IMR-90 (cell line): ENCODE measurements around the gene MPV17L. TPM values are rescaled to one million over a fixed set of nuclear protein-coding genes. Genes with fewer than 3 reads are reported as not detected.

ENCODE experiments used
- ATAC-seq: fragments of 200-7000 bp; cut with Tn5 transposase; 2 replicates; pipeline ENCODE4 v1.9.1; 2020; ENCODE audit warnings: low read depth, mild to moderate bottlenecking, moderate library complexity
- BruUV-seq: library from RNA; stranded (reverse); fragments of 400-500 nt; replicated peaks from 2 replicates; lab custom pipeline; 2021; lab: Mats Ljungman, UMichigan
- CTCF ChIA-PET: fragments of 300-600 bp; formaldehyde crosslinking; extraction: SDS; loops from one replicate; lab custom pipeline; 2021; ENCODE audit warnings: antibody characterized with exemption; lab: Yijun Ruan, JAX
- POLR2A ChIA-PET: fragments of 300-600 bp; sonication (Branson Sonifier 250); formaldehyde crosslinking; loops from one replicate; lab custom pipeline; 2022; ENCODE audit warnings: antibody characterized with exemption; ENCODE audit not compliant: unreplicated experiment; lab: Charles Lee
- DNase-seq: peaks from one replicate; pipeline ENCODE4 v3.0.0; 2013
- H2AFZ ChIP-seq: replicated peaks from 2 replicates; pipeline ENCODE3; 2013; ENCODE audit warnings: low read length, mild to moderate bottlenecking; ENCODE audit not compliant: poor library complexity
- H2AK5ac ChIP-seq: 2 replicates; pipeline ENCODE4 v1.6.1; 2013; ENCODE audit warnings: low read depth, low read length, inconsistent platforms
- H2AK9ac ChIP-seq: replicated peaks from 2 replicates; pipeline ENCODE3; 2013; ENCODE audit warnings: mild to moderate bottlenecking, low read depth, low read length, moderate library complexity; ENCODE audit not compliant: poor library complexity
- H2BK120ac ChIP-seq: 2 replicates; pipeline ENCODE4 v1.6.1; 2013; ENCODE audit warnings: low read depth, low read length, inconsistent platforms
- H2BK15ac ChIP-seq: 3 replicates; pipeline ENCODE4 v1.6.1; 2013; ENCODE audit warnings: low read depth, low read length, inconsistent platforms
- H2BK20ac ChIP-seq: 2 replicates; pipeline ENCODE4 v1.6.1; 2013; ENCODE audit warnings: low read depth, mild to moderate bottlenecking, inconsistent platforms, low read length, moderate library complexity
- H2BK5ac ChIP-seq: 2 replicates; pipeline ENCODE4 v1.6.1; 2013; ENCODE audit warnings: mild to moderate bottlenecking, low read depth, low read length, inconsistent platforms; ENCODE audit not compliant: poor library complexity, severe bottlenecking
- H3K14ac ChIP-seq: replicated peaks from 2 replicates; pipeline ENCODE4 v1.6.1; 2013; ENCODE audit warnings: low read depth, low read length, inconsistent platforms
- H3K18ac ChIP-seq: 2 replicates; pipeline ENCODE4 v1.6.1; 2013; ENCODE audit warnings: low read depth, low read length, control low read depth
- H3K23ac ChIP-seq: 2 replicates; pipeline ENCODE4 v1.6.1; 2013; ENCODE audit warnings: low read depth, low read length, inconsistent platforms
- H3K27ac ChIP-seq: 2 replicates; pipeline ENCODE4 v1.5.1; 2013; ENCODE audit warnings: mild to moderate bottlenecking, control low read depth, low read length; ENCODE audit not compliant: insufficient read depth
- H3K27me3 ChIP-seq: 2 replicates; pipeline ENCODE4 v1.6.1; 2013; ENCODE audit warnings: low read length; ENCODE audit not compliant: control insufficient read depth, insufficient read depth
- H3K36me3 ChIP-seq: 2 replicates; pipeline ENCODE4 v1.6.1; 2013; ENCODE audit warnings: low read length, mixed read lengths; ENCODE audit not compliant: control insufficient read depth, insufficient read depth
- H3K4ac ChIP-seq: 2 replicates; pipeline ENCODE4 v1.6.1; 2013; ENCODE audit warnings: low read depth, low read length, inconsistent platforms
- H3K4me1 ChIP-seq: 2 replicates; pipeline ENCODE4 v1.6.1; 2013; ENCODE audit warnings: low read length, mixed read lengths; ENCODE audit not compliant: control insufficient read depth, insufficient read depth
- H3K4me2 ChIP-seq: 2 replicates; pipeline ENCODE4 v1.6.1; 2013; ENCODE audit warnings: low read depth, mild to moderate bottlenecking, control low read depth, low read length, moderate library complexity
- H3K4me3 ChIP-seq: 2 replicates; pipeline ENCODE4 v1.5.1; 2013; ENCODE audit warnings: low read depth, mild to moderate bottlenecking, control low read depth, low read length, moderate library complexity; ENCODE audit not compliant: insufficient read depth
- H3K56ac ChIP-seq: 2 replicates; pipeline ENCODE4 v1.6.1; 2013; ENCODE audit warnings: low read length, inconsistent platforms; ENCODE audit not compliant: insufficient read depth; ENCODE audit errors: extremely low read depth
- H3K79me1 ChIP-seq, 2 experiments: 2 replicates each; pipeline ENCODE4 v1.6.1; 2013; ENCODE audit warnings: low read length in 2 of 2, inconsistent platforms in 1 of 2, low read depth in 1 of 2
- H3K9ac ChIP-seq: 2 replicates; pipeline ENCODE4 v1.6.1; 2013; ENCODE audit warnings: low read depth, low read length, control low read depth
- H3K9me1 ChIP-seq: 2 replicates; pipeline ENCODE4 v1.6.1; 2013; ENCODE audit warnings: low read length, inconsistent platforms; ENCODE audit not compliant: insufficient read depth
- H3K9me3 ChIP-seq: 2 replicates; pipeline ENCODE4 v1.6.1; 2013; ENCODE audit warnings: low read length; ENCODE audit not compliant: control insufficient read depth, insufficient read depth
- H4K20me1 ChIP-seq: 2 replicates; pipeline ENCODE4 v1.6.1; 2013; ENCODE audit warnings: low read length, inconsistent platforms; ENCODE audit not compliant: insufficient read depth
- H4K5ac ChIP-seq: 2 replicates; pipeline ENCODE4 v1.6.1; 2013; ENCODE audit warnings: mild to moderate bottlenecking, low read depth, low read length, control low read depth
- H4K8ac ChIP-seq, 2 experiments: 2 replicates each; pipeline ENCODE4 v1.6.1; 2013; ENCODE audit warnings: low read depth in 2 of 2, low read length in 2 of 2, control low read depth in 1 of 2, inconsistent platforms in 1 of 2
- H4K91ac ChIP-seq: 2 replicates; pipeline ENCODE4 v1.6.1; 2013; ENCODE audit warnings: low read depth, low read length, inconsistent platforms; ENCODE audit not compliant: insufficient read depth
- CEBPB ChIP-seq: IDR thresholded peaks from 2 replicates; pipeline ENCODE4 v1.6.1; 2012; ENCODE audit warnings: low read depth, low read length, improper control_type of control experiment
- CHD1 ChIP-seq: IDR thresholded peaks from 2 replicates; pipeline ENCODE4 v1.6.1; 2012; ENCODE audit warnings: low read depth, low read length, improper control_type of control experiment
- CTCF ChIP-seq: conservative IDR thresholded peaks from 2 replicates; pipeline ENCODE4 v1.5.1; 2012; ENCODE audit warnings: mild to moderate bottlenecking, low read depth, low read length, improper control_type of control experiment
- MAFK ChIP-seq: IDR thresholded peaks from 2 replicates; pipeline ENCODE4 v1.6.1; 2012; ENCODE audit warnings: low read depth, low read length, improper control_type of control experiment
- POLR2A ChIP-seq: IDR thresholded peaks from 2 replicates; pipeline ENCODE4 v1.6.1; 2012; ENCODE audit warnings: mild to moderate bottlenecking, low read depth, low read length
- SMC3 ChIP-seq: fragments of 150-350 bp; IDR thresholded peaks from 2 replicates; pipeline ENCODE4 v1.6.1; 2016; ENCODE audit warnings: low read depth, mild to moderate bottlenecking, antibody characterized with exemption, low read length, moderate library complexity
- WGBS, 2 experiments: methylation state at CpG; one replicate each; pipeline versions ENCODE4 v1.1.5 to v1.1.7; 2013; ENCODE audit warnings: missing lambda C conversion rate in 2 of 2; ENCODE audit not compliant: insufficient read length in 1 of 2; ENCODE audit errors: extremely low coverage in 2 of 2; 5-methylcytosine and 5-hydroxymethylcytosine counted together
- dilution Hi-C: fragments of 300-500 bp; cut with HindIII; formaldehyde crosslinking; loops from one replicate; pipeline ENCODE4 v1.14.3; 2018; ENCODE audit warnings: low sequenced_read_pairs; ENCODE audit not compliant: unreplicated experiment
- in situ Hi-C: fragments of 300-500 bp; cut with MboI; formaldehyde crosslinking; loops from 3 replicates; pipeline ENCODE4 v1.14.3; 2019; ENCODE audit warnings: low sequenced_read_pairs, inconsistent platforms, mixed read lengths
- intact Hi-C: fragments of 100-400 bp; cut with micrococcal nuclease; formaldehyde crosslinking; loops from 2 replicates; pipeline ENCODE4 v1.10.0; 2022
- polyA plus RNA-seq, 3 experiments: library from polyadenylated mRNA; depleted of rRNA; stranded (reverse); fragments of >200 nt; gene quantifications; 2 replicates each; pipeline ENCODE4 v1.2.3, GENCODE V29; 2012; ENCODE audit warnings: low replicate concordance in 1 of 3
- total RNA-seq: library from RNA; depleted of rRNA; stranded (reverse); fragments of >200 nt; gene quantifications from 2 replicates; pipeline ENCODE4 v1.2.3, GENCODE V29; 2012; rRNA removed

MPV17L gene
- total and polyA plus RNA-seq, 2 of the 4 experiments (the other 2 are of a cell fraction), result 0.03 TPM; not detected in 1

GRCh38 chr16:15461376-15461775 lies 65.8 kb downstream of the MPV17L start:
- dilution Hi-C loops, result no loop called here
- no peak overlapping the region for H3K14ac ChIP-seq
- no peak overlapping the region for H3K18ac ChIP-seq
- no peak overlapping the region for H2AFZ ChIP-seq
- H4K8ac ChIP-seq, result no peak overlapping the region
- in situ Hi-C loops, result no loop called here
- H3K23ac ChIP-seq, result no peak overlapping the region
- H3K27ac ChIP-seq, result no peak overlapping the region
- H3K9me1 ChIP-seq, result peaks cover 13% of the 10 kb centered on the region
- ChIA-PET POLR2A (no interaction called here), CTCF (no interaction called here)
- no peak overlapping the region for H3K56ac ChIP-seq
- H2AK9ac ChIP-seq, result no peak overlapping the region
- no peak overlapping the region for H2BK20ac ChIP-seq
- H3K27me3 ChIP-seq, result no peaks in the 10 kb centered on the region
- no peaks in the 10 kb centered on the region for H3K9me3 ChIP-seq
- ATAC-seq (no peak), DNase-seq (no peak)
- intact Hi-C loops, result no loop called here
- no peak overlapping the region for H3K9ac ChIP-seq
- peaks cover 29 to 39% of the 10 kb centered on the region in 2 experiments for H3K79me1 ChIP-seq
- TF ChIP-seq MAFK, result no peak
- TF ChIP-seq CEBPB, result no peak
- TF ChIP-seq CHD1, result no peak
- TF ChIP-seq POLR2A, result no peak
- no peak for TF ChIP-seq SMC3
- TF ChIP-seq CTCF, result no peak
- H2BK15ac ChIP-seq, result no peak overlapping the region
- no peak overlapping the region for H2BK5ac ChIP-seq
- no peak overlapping the region for H2AK5ac ChIP-seq
- peaks cover 19% of the 10 kb centered on the region for H4K20me1 ChIP-seq
- H2BK120ac ChIP-seq, result no peak overlapping the region
- H4K91ac ChIP-seq, result no peak overlapping the region
- BruUV-seq, result no TSS peak
- no peaks in the 10 kb centered on the region for H3K36me3 ChIP-seq
- no peak overlapping the region for H3K4me3 ChIP-seq
- no peak overlapping the region for H3K4ac ChIP-seq
- H4K5ac ChIP-seq, result no peak overlapping the region
- no peaks in the 10 kb centered on the region; the same call in 1 of the 2 replicates for H3K4me1 ChIP-seq
- H3K4me2 ChIP-seq, result no peak overlapping the region
- WGBS, 2 experiments, result 83% methylated on average over 2 of the region's 6 CpGs; no CpG with 5 or more reads in 1 of the 2 experiments

Other genes starting within 250 kb of the MPV17L start
- gene NPIPA5, start 17.5 kb upstream of the MPV17L start, total RNA-seq, result not detected in 2 replicates
- gene NPIPA5, start 17.5 kb upstream of the MPV17L start, polyA plus RNA-seq (2012; rRNA removed), result 1.3 and 1.5 TPM in 2 replicates
- gene BMERB1, start 38.8 kb downstream of the MPV17L start, total RNA-seq, result 22.5 and 22.6 TPM in 2 replicates
- gene BMERB1, start 38.8 kb downstream of the MPV17L start, polyA plus RNA-seq (2012; rRNA removed), result 31.2 and 32.9 TPM in 2 replicates
- 7.8 and 9.0 TPM in 2 replicates for gene MARF1, start 247.4 kb downstream of the MPV17L start, total RNA-seq
- gene MARF1, start 247.4 kb downstream of the MPV17L start, polyA plus RNA-seq (2012; rRNA removed), result 11.5 and 12.9 TPM in 2 replicates